A673 (cell line): ENCODE measurements around the gene KRTAP5-3.

Source experiments
- EZH2 ChIP-seq: fragments of 200-600 bp; sonication (generic); IDR thresholded peaks from 2 replicates; pipeline ENCODE4 v1.6.1; 2017; ENCODE audit warnings: borderline replicate concordance, low read depth, mild to moderate bottlenecking, mixed read lengths, antibody characterized with exemption, low read length; ENCODE audit not compliant: poor library complexity, severe bottlenecking
- TF ChIP-seq, protein P1 (sequence below): fragments of 300-800, 200-600 bp; sonication (generic); conservative IDR thresholded peaks from 2 replicates; pipeline ENCODE4 v1.5.1; 2017; ENCODE audit warnings: low read depth, mild to moderate bottlenecking, antibody characterized with exemption, low read length, moderate library complexity, mixed read lengths

DNA sequence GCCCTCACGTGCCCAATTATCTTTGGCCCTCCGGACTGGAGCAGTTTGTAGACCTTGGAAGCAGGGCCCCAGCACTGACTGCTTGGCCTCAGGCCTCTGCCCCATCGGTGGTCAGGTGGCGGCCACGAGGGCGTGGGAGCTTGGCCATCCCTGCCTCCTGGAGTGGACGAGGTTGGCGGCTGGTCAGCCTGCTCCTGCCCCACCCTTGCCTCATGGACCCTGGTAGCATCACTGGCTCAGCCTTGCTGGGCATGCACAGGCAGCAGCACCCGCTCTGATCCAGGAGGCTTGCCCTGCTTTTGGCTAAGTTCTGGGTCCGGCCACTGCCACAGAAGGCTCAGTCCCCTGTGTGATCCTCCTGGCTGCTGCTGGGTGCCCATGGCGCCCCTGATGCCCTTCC, 4.1 kb downstream of the KRTAP5-3 start:
- TF ChIP-seq, protein P1, sequence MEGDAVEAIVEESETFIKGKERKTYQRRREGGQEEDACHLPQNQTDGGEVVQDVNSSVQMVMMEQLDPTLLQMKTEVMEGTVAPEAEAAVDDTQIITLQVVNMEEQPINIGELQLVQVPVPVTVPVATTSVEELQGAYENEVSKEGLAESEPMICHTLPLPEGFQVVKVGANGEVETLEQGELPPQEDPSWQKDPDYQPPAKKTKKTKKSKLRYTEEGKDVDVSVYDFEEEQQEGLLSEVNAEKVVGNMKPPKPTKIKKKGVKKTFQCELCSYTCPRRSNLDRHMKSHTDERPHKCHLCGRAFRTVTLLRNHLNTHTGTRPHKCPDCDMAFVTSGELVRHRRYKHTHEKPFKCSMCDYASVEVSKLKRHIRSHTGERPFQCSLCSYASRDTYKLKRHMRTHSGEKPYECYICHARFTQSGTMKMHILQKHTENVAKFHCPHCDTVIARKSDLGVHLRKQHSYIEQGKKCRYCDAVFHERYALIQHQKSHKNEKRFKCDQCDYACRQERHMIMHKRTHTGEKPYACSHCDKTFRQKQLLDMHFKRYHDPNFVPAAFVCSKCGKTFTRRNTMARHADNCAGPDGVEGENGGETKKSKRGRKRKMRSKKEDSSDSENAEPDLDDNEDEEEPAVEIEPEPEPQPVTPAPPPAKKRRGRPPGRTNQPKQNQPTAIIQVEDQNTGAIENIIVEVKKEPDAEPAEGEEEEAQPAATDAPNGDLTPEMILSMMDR = no peak
- no peak for TF ChIP-seq EZH2
